Ishikawa (cell line): ENCODE measurements around the gene ACKR2.

Experiments used
- CEBPB ChIP-seq: IDR thresholded peaks from 2 replicates; pipeline ENCODE4 v1.6.1; 2012
- CREB1 ChIP-seq: IDR thresholded peaks from 2 replicates; pipeline ENCODE4 v1.6.1; 2012; ENCODE audit warnings: low read depth
- EGR1 ChIP-seq: IDR thresholded peaks from 2 replicates; pipeline ENCODE4 v1.6.1; 2012
- EP300 ChIP-seq: IDR thresholded peaks from 2 replicates; pipeline ENCODE4 v1.6.1; 2012; ENCODE audit warnings: borderline replicate concordance
- FOXM1 ChIP-seq: IDR thresholded peaks from 2 replicates; pipeline ENCODE4 v1.6.1; 2012; ENCODE audit warnings: low read depth, borderline replicate concordance
- NFIC ChIP-seq: IDR thresholded peaks from 2 replicates; pipeline ENCODE4 v1.6.1; 2012
- RAD21 ChIP-seq: IDR thresholded peaks from 2 replicates; pipeline ENCODE4 v1.6.1; 2012; ENCODE audit warnings: low read depth
- TAF1 ChIP-seq: IDR thresholded peaks from 2 replicates; pipeline ENCODE4 v1.6.1; 2012; ENCODE audit warnings: low read depth, mild to moderate bottlenecking
- TCF12 ChIP-seq: IDR thresholded peaks from 2 replicates; pipeline ENCODE4 v1.6.1; 2012; ENCODE audit warnings: low read depth
- TEAD4 ChIP-seq: IDR thresholded peaks from 2 replicates; pipeline ENCODE4 v1.6.1; 2012
- YY1 ChIP-seq: IDR thresholded peaks from 2 replicates; pipeline ENCODE4 v1.6.1; 2012; ENCODE audit warnings: low read depth
- ZBTB7A ChIP-seq: IDR thresholded peaks from 2 replicates; pipeline ENCODE4 v1.6.1; 2012; ENCODE audit warnings: low read depth
- TF ChIP-seq, protein P1 (sequence below): IDR thresholded peaks from 2 replicates; pipeline ENCODE4 v1.6.1; 2012
- TF ChIP-seq, protein P2 (sequence below): IDR thresholded peaks from 2 replicates; pipeline ENCODE4 v1.6.1; 2012
- TF ChIP-seq, protein P3 (sequence below): IDR thresholded peaks from 2 replicates; pipeline ENCODE4 v1.6.1; 2012; ENCODE audit warnings: low read depth, mild to moderate bottlenecking

Gene ACKR2

GRCh38 chr3:42796332-42796885, 12.8 kb upstream of the ACKR2 start:
- no peak for TF ChIP-seq CEBPB
- TF ChIP-seq, protein P1, sequence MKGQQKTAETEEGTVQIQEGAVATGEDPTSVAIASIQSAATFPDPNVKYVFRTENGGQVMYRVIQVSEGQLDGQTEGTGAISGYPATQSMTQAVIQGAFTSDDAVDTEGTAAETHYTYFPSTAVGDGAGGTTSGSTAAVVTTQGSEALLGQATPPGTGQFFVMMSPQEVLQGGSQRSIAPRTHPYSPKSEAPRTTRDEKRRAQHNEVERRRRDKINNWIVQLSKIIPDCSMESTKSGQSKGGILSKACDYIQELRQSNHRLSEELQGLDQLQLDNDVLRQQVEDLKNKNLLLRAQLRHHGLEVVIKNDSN: no peak
- no peak for TF ChIP-seq TCF12
- no peak for TF ChIP-seq FOXM1

- TF ChIP-seq, protein P1: no peak
- TF ChIP-seq YY1: no peak
Measured at GRCh38 chr3:42799376-42799775, 9.9 kb upstream of the ACKR2 start.

DNA sequence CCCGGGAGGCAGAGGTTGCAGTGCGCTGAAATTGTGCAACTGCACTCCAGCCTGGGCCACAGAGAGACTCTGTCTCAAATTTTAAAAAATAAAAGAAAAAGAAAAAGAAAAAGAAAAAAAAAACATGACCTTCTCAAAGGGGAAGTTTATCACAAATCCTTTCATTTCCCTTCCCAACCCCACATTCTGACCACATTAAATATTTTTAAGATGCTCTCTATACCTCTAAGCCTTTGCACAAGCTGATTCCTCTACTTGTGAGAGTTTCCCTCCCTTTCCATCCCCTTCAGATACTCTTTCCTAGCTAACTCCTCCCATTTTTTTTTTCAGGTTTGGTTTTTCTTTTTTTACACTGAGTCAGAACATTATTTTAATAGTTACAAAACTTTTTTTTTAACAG, 9.0 kb upstream of the ACKR2 start:
- TF ChIP-seq ZBTB7A (no peak), TCF12 (no peak), YY1 (no peak), NFIC (no peak), RAD21 (no peak), EGR1 (no peak), CEBPB (no peak)
- TF ChIP-seq, protein P2, sequence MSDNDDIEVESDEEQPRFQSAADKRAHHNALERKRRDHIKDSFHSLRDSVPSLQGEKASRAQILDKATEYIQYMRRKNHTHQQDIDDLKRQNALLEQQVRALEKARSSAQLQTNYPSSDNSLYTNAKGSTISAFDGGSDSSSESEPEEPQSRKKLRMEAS: no peak

GRCh38 chr3:42801048-42801620, 8.1 kb upstream of the ACKR2 start:
- TF ChIP-seq FOXM1 (no peak), CEBPB (no peak)

- TF ChIP-seq FOXM1 (no peak), CEBPB (no peak), YY1 (no peak), ZBTB7A (no peak), NFIC (no peak), TCF12 (no peak), TAF1 (no peak)
- TF ChIP-seq, protein P2: no peak
Measured at GRCh38 chr3:42801784-42802183, 7.5 kb upstream of the ACKR2 start.

GRCh38 chr3:42802876-42803413, 6.3 kb upstream of the ACKR2 start:
- TF ChIP-seq YY1 (peak; percentile 61; the same call in 1 of the 2 replicates), ZBTB7A (no peak), NFIC (no peak), EP300 (no peak)
- TF ChIP-seq, protein P2: no peak
- TF ChIP-seq, protein P1: no peak

- TF ChIP-seq EP300 (no peak), NFIC (no peak), RAD21 (no peak), EGR1 (no peak), TCF12 (no peak), FOXM1 (no peak), CREB1 (no peak), TEAD4 (no peak), CEBPB (no peak), TAF1 (no peak), ZBTB7A (no peak)
- TF ChIP-seq, protein P3, sequence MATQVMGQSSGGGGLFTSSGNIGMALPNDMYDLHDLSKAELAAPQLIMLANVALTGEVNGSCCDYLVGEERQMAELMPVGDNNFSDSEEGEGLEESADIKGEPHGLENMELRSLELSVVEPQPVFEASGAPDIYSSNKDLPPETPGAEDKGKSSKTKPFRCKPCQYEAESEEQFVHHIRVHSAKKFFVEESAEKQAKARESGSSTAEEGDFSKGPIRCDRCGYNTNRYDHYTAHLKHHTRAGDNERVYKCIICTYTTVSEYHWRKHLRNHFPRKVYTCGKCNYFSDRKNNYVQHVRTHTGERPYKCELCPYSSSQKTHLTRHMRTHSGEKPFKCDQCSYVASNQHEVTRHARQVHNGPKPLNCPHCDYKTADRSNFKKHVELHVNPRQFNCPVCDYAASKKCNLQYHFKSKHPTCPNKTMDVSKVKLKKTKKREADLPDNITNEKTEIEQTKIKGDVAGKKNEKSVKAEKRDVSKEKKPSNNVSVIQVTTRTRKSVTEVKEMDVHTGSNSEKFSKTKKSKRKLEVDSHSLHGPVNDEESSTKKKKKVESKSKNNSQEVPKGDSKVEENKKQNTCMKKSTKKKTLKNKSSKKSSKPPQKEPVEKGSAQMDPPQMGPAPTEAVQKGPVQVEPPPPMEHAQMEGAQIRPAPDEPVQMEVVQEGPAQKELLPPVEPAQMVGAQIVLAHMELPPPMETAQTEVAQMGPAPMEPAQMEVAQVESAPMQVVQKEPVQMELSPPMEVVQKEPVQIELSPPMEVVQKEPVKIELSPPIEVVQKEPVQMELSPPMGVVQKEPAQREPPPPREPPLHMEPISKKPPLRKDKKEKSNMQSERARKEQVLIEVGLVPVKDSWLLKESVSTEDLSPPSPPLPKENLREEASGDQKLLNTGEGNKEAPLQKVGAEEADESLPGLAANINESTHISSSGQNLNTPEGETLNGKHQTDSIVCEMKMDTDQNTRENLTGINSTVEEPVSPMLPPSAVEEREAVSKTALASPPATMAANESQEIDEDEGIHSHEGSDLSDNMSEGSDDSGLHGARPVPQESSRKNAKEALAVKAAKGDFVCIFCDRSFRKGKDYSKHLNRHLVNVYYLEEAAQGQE: no peak
- TF ChIP-seq, protein P2: no peak
- TF ChIP-seq, protein P1: no peak
Measured at GRCh38 chr3:42803414-42804105, 5.7 kb upstream of the ACKR2 start.
